Uterus (tissue), 2 donors: ENCODE measurements around the gene TMEM217.

Source experiments
- CTCF ChIP-seq, 4 experiments: fragments of 200-600 bp in 2 of 4; fragments of 450-650 bp in 2 of 4; sonication (generic) in 2 of 4; IDR thresholded peaks; one replicate each; pipeline ENCODE4 v1.5.1; 2016 to 2019; ENCODE audit warnings: antibody characterized with exemption in 4 of 4, mild to moderate bottlenecking in 2 of 4, moderate library complexity in 1 of 4
- POLR2A ChIP-seq, 2 donors: fragments of 450-650 bp; IDR thresholded peaks; one replicate each; pipeline ENCODE4 v1.6.1; 2016; ENCODE audit warnings: antibody characterized with exemption in 2 of 2, mild to moderate bottlenecking in 1 of 2, moderate library complexity in 1 of 2

- no peak for TF ChIP-seq CTCF (IDR thresholded peaks at IDR 0.05)
- TF ChIP-seq POLR2A (IDR thresholded peaks at IDR 0.05) = no peak
These were observed 45.2 kb upstream of the TMEM217 start for GRCh38 chr6:37303091-37303660.
